Activated naive CD8-positive, alpha-beta T cell treated with anti-CD3 and anti-CD28 coated beads, Interleukin-2, amount 50 U/mL, for 16 hours (primary cell): ENCODE data around the gene CCDC146.
"Not testable (repeated sequence)": the region's sequence is repeated elsewhere in the genome, so short reads cannot be mapped to it uniquely, and the experiment has no call there.

Source experiments
- DNase-seq: peaks from one replicate; pipeline ENCODE4 v3.0.0-alpha.2; 2020; ENCODE audit warnings: low read depth, low spot score

The CCDC146 gene

GRCh38 chr7:77328669-77329068 lies 206.3 kb downstream of the CCDC146 start:
- DNase-seq = no peak

DNA sequence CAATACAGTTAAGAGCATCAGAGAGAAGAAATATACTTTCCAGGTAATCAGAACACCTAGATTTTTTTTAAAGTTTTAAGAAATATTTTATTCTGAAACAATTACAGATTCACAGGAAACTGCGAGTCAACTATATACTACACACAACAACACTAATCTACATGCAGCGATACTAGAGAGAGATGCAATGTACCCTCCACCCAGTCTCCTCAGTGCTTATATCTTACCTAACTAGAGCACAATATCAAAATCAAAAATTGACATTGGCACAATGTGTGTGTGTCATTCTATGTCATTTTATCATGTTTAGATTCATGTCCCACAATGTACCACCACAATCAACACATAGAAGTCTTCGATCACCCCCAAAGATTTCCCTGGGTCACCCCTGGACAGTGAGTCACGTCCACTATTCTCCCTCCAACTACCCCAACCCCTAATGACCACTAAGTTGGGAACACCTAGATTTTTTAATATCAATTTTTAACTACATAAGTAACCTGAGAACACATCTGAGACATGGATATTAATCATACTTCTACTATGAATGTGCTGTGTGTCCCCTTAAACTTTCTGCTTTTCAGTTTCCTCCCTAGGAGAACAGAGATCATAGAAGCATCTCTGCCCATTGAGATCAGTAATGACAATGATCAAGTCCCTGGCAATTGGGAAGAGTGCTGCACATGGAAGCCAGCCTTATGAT lies 207.2 kb downstream of the CCDC146 start:
- DNase-seq = no peak

GRCh38 chr7:77330169-77330882 lies 207.9 kb downstream of the CCDC146 start:
- no peak for DNase-seq

- no peak for DNase-seq
These were observed 209.7 kb downstream of the CCDC146 start for GRCh38 chr7:77331938-77332695.

- not testable (repeated sequence) for DNase-seq
These were observed 211.6 kb downstream of the CCDC146 start for GRCh38 chr7:77334039-77334438.

DNA sequence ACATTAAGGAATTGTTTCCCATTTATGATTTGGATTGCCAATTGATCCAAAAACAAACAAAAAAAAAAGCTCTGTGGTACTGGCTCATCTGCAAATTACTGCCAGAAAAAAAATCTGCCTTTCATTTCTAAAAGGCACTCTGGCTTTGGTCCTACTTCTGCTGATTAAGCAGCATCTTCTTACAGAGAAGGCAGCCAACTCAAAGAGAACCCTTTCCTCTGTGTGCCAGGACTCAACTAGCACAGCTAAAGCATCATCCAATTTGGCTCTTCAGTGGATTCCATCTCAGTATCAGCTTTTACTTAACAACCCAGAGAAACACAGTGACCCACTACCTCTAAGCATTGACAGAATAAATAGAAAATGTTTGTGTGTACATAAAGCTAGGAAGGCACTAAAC lies 213.2 kb downstream of the CCDC146 start:
- no peak for DNase-seq

GRCh38 chr7:77337456-77337990 lies 215.1 kb downstream of the CCDC146 start:
- no peak for DNase-seq

GRCh38 chr7:77338260-77338659 lies 215.8 kb downstream of the CCDC146 start:
- DNase-seq = no peak

GRCh38 chr7:77338883-77339629 lies 216.6 kb downstream of the CCDC146 start:
- no peak for DNase-seq

DNA sequence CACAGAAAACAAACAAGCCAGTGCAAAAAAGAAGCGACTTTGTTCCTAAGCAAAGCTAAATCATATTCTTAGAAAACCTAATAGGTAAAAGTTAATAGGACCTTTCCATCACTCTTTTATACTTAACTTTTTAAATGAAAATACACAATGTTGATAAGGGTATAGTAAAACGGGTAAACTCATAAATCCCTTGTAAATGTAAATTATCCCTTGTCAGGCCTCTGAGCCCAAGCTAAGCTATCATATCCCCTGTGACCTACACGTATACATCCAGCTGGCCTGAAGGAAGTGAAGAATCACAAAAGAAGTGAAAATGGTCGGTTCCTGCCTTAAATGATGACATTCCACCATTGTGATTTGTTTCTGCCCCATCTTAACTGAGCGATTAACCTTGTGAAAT lies 217.3 kb downstream of the CCDC146 start:
- DNase-seq = no peak
